ENCODE results near the gene CHPF.

CHPF gene

GRCh38 chr2:219531639-219532377 lies 11.8 kb downstream of the CHPF start:
- DNase-seq (ENCODE audit: low read depth), result no peak

- DNase-seq (ENCODE audit: low read depth), result peak; percentile 60
Observed at GRCh38 chr2:219530048-219530963, 13.3 kb downstream of the CHPF start.

GRCh38 chr2:219527472-219527871 lies 16.1 kb downstream of the CHPF start:
- DNase-seq (ENCODE audit: low read depth), result no peak

GRCh38 chr2:219527076-219527394 lies 16.6 kb downstream of the CHPF start:
- DNase-seq (ENCODE audit: low read depth), result no peak

- no peak for DNase-seq (ENCODE audit: low read depth)
Observed at GRCh38 chr2:219526320-219527075, 17.1 kb downstream of the CHPF start.

GRCh38 chr2:219525533-219526232 lies 17.9 kb downstream of the CHPF start:
- no peak for DNase-seq (ENCODE audit: low read depth)

GRCh38 chr2:219524817-219525216 lies 18.8 kb downstream of the CHPF start:
- DNase-seq (ENCODE audit: low read depth), result no peak

- no peak for DNase-seq (ENCODE audit: low read depth)
Observed at GRCh38 chr2:219523031-219523671, 20.5 kb downstream of the CHPF start.

- DNase-seq (ENCODE audit: low read depth), result peak; percentile 57
Observed at GRCh38 chr2:219522111-219523030, 21.2 kb downstream of the CHPF start.

- no peak for DNase-seq (ENCODE audit: low read depth)
Observed at GRCh38 chr2:219521066-219521880, 22.3 kb downstream of the CHPF start.

GRCh38 chr2:219520079-219520478 lies 23.5 kb downstream of the CHPF start:
- DNase-seq (ENCODE audit: low read depth), result no peak

GRCh38 chr2:219519526-219519916 lies 24.1 kb downstream of the CHPF start:
- DNase-seq (ENCODE audit: low read depth), result no peak

GRCh38 chr2:219517954-219518778 lies 25.4 kb downstream of the CHPF start:
- DNase-seq (ENCODE audit: low read depth), result no peak

GRCh38 chr2:219516888-219517287 lies 26.7 kb downstream of the CHPF start:
- DNase-seq (ENCODE audit: low read depth), result no peak

- DNase-seq (ENCODE audit: low read depth), result no peak
Observed at GRCh38 chr2:219515874-219516629, 27.6 kb downstream of the CHPF start.

GRCh38 chr2:219514836-219515235 lies 28.8 kb downstream of the CHPF start:
- DNase-seq (ENCODE audit: low read depth), result no peak

- no peak for DNase-seq (ENCODE audit: low read depth)
Observed at GRCh38 chr2:219514196-219514761, 29.3 kb downstream of the CHPF start, which contains the start of gene ASIC4. Gene ASIC4, plus strand, starts transcription at chr2:219514482. Its CDS starts 243 bp downstream, at chr2:219514725.
